HG03521 (cell line): Measurements from ENCODE around the gene FGD5.

Experiments used
- ATAC-seq: cut with Tn5 transposase; IDR thresholded peaks from one replicate; pipeline ENCODE4 v1.9.1; 2021; ENCODE audit warnings: mild to moderate bottlenecking, moderate library complexity; ENCODE audit not compliant: unreplicated experiment

FGD5 gene

GRCh38 chr3:14818804-14819500, at the start of gene FGD5:
Gene FGD5 (plus strand): TSS chr3:14818962. CDS start chr3:14819072, 110 bp downstream.
- ATAC-seq, result no peak

- no peak for ATAC-seq
These were observed 49.0 kb upstream of the FGD5 start for GRCh38 chr3:14769544-14770325.

- no peak for ATAC-seq
These were observed 48.2 kb upstream of the FGD5 start for GRCh38 chr3:14770591-14770990.

GRCh38 chr3:14771593-14772497, 46.9 kb upstream of the FGD5 start:
- no peak for ATAC-seq

- ATAC-seq, result no peak
These were observed 46.1 kb upstream of the FGD5 start for GRCh38 chr3:14772533-14773138.

GRCh38 chr3:14773281-14773680, 45.5 kb upstream of the FGD5 start:
- ATAC-seq, result no peak

GRCh38 chr3:14773691-14774128, 45.1 kb upstream of the FGD5 start:
- no peak for ATAC-seq

GRCh38 chr3:14774431-14774830, 44.3 kb upstream of the FGD5 start:
- ATAC-seq, result no peak

- ATAC-seq, result no peak
These were observed 43.8 kb upstream of the FGD5 start for GRCh38 chr3:14775011-14775410.

GRCh38 chr3:14775563-14775962, 43.2 kb upstream of the FGD5 start:
- no peak for ATAC-seq

- ATAC-seq, result no peak
These were observed 39.6 kb upstream of the FGD5 start for GRCh38 chr3:14779069-14779685.

- no peak for ATAC-seq
These were observed 37.7 kb upstream of the FGD5 start for GRCh38 chr3:14780927-14781507.

GRCh38 chr3:14783480-14784086, 35.2 kb upstream of the FGD5 start:
- no peak for ATAC-seq

- no peak for ATAC-seq
These were observed 34.6 kb upstream of the FGD5 start for GRCh38 chr3:14784087-14784681.

- no peak for ATAC-seq
These were observed 33.3 kb upstream of the FGD5 start for GRCh38 chr3:14785207-14786155.

GRCh38 chr3:14786369-14786768, 32.4 kb upstream of the FGD5 start:
- no peak for ATAC-seq

GRCh38 chr3:14787630-14788029, 31.1 kb upstream of the FGD5 start:
- no peak for ATAC-seq

- ATAC-seq, result no peak
These were observed 30.1 kb upstream of the FGD5 start for GRCh38 chr3:14788644-14789043.
